DOHH2 (cell line): ENCODE results near the gene L3MBTL3.

Experiments used
- H3F3A ChIP-seq: fragments of 200-600 bp; sonication (generic), shearing (Covaris generic); 2 replicates; pipeline ENCODE4 v1.6.0; 2016; ENCODE audit warnings: antibody characterized with exemption, mild to moderate bottlenecking; ENCODE audit not compliant: control insufficient read depth, insufficient read depth
- H3K27ac ChIP-seq: fragments of 200-600 bp; sonication (generic); 2 replicates; pipeline ENCODE4 v1.5.1; 2014; ENCODE audit warnings: low read depth, mild to moderate bottlenecking, low read length, moderate library complexity
- H3K27me3 ChIP-seq: fragments of 200-600 bp; sonication (generic); 2 replicates; pipeline ENCODE4 v1.6.1; 2014; ENCODE audit warnings: mild to moderate bottlenecking, low read length, mixed read lengths; ENCODE audit not compliant: control insufficient read depth
- H3K36me3 ChIP-seq: fragments of 200-600 bp; sonication (generic); 2 replicates; pipeline ENCODE4 v1.6.1; 2014; ENCODE audit warnings: mild to moderate bottlenecking, low read length, moderate library complexity, mixed read lengths; ENCODE audit not compliant: control insufficient read depth
- H3K4me1 ChIP-seq: fragments of 200-600 bp; sonication (generic); 2 replicates; pipeline ENCODE4 v1.6.1; 2014; ENCODE audit warnings: mild to moderate bottlenecking, low read length, mixed read lengths; ENCODE audit not compliant: control insufficient read depth
- H3K4me2 ChIP-seq: fragments of 200-600 bp; sonication (generic); 2 replicates; pipeline ENCODE4 v1.6.0; 2014; ENCODE audit warnings: mild to moderate bottlenecking, low read length, moderate library complexity
- H3K4me3 ChIP-seq: fragments of 200-600 bp; sonication (generic); 2 replicates; pipeline ENCODE4 v1.5.1; 2014; ENCODE audit warnings: mild to moderate bottlenecking, low read length, mixed read lengths
- H3K79me2 ChIP-seq: fragments of 200-600 bp; sonication (generic); 2 replicates; pipeline ENCODE4 v1.6.1; 2014; ENCODE audit warnings: mild to moderate bottlenecking, low read length, mixed read lengths; ENCODE audit not compliant: control insufficient read depth
- H3K9me2 ChIP-seq: fragments of 200-600 bp; sonication (generic); replicated peaks from 2 replicates; pipeline ENCODE4 v1.6.1; 2014; ENCODE audit warnings: mild to moderate bottlenecking, low read length, mixed read lengths; ENCODE audit not compliant: control insufficient read depth
- H3K9me3 ChIP-seq: fragments of 200-600 bp; sonication (generic); 2 replicates; pipeline ENCODE4 v1.6.1; 2014; ENCODE audit warnings: antibody characterized with exemption, low read length, mixed read lengths; ENCODE audit not compliant: control insufficient read depth, insufficient read depth
- H4K20me1 ChIP-seq: fragments of 200-600 bp; sonication (generic); 2 replicates; pipeline ENCODE4 v1.6.0; 2014; ENCODE audit warnings: low read depth, mild to moderate bottlenecking, antibody characterized with exemption, low read length, moderate library complexity; ENCODE audit not compliant: control insufficient read depth, insufficient read depth
- EZH2phosphoT487 ChIP-seq: fragments of 200-600 bp; sonication (generic); IDR thresholded peaks from 2 replicates; pipeline ENCODE4 v1.6.1; 2017; ENCODE audit warnings: borderline replicate concordance, mild to moderate bottlenecking, antibody characterized with exemption, low read length, moderate library complexity, mixed read lengths
- TF ChIP-seq, protein P1 (sequence below): fragments of 200-600 bp; sonication (generic); IDR thresholded peaks from one replicate; pipeline ENCODE4 v1.5.1; 2014; ENCODE audit warnings: antibody characterized with exemption, mild to moderate bottlenecking, low read depth, low read length; ENCODE audit not compliant: poor library complexity, severe bottlenecking

The L3MBTL3 gene

DNA sequence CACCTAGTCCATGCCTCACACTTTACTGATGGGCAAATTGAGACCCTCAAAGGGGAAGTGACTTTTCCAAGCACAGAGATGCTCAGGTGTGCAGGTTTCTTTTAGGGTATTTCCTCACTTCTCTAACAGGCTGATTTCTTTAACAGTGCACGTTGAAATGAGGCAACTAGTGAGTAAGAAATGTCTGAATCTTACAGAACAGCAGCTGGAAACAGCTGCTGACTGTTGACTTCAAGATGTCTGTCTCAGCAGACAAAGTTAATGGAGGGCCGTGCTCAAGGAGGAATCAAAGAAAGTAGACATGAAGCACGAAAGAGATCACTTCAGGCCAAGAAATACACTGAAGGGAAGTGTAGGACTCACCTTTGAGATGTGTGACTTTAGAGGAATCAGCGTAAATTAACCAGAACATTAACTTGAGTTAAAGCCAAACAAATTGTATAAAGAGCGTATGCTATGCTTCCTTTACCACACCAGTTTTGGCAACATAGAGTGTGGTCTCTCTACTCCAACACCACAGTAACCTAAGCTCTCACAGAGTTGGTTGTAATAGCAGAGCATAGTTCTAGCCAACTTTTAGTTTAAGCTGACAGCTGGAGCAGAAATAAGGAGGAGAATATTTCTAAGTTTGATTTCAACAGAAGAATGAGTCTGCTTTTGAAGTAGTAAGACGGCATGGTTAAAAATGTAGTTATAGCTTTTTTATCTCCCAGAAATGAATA is 143.5 kb downstream of the L3MBTL3 start:
- Histone ChIP-seq H3K9me3 (no peaks in the 10 kb centered on the region), H3K9me2 (no peaks in the 10 kb centered on the region), H3K4me3 (no peak overlapping the region), H3K4me2 (no peak overlapping the region), H3K79me2 (no peaks in the 10 kb centered on the region), H3K36me3 (no peaks in the 10 kb centered on the region), H3K27ac (no peak overlapping the region), H3K4me1 (no peaks in the 10 kb centered on the region), H3K27me3 (no peaks in the 10 kb centered on the region), H4K20me1 (no peaks in the 10 kb centered on the region), H3F3A (no peaks in the 10 kb centered on the region)
- no peak for TF ChIP-seq EZH2phosphoT487
- TF ChIP-seq, protein P1, sequence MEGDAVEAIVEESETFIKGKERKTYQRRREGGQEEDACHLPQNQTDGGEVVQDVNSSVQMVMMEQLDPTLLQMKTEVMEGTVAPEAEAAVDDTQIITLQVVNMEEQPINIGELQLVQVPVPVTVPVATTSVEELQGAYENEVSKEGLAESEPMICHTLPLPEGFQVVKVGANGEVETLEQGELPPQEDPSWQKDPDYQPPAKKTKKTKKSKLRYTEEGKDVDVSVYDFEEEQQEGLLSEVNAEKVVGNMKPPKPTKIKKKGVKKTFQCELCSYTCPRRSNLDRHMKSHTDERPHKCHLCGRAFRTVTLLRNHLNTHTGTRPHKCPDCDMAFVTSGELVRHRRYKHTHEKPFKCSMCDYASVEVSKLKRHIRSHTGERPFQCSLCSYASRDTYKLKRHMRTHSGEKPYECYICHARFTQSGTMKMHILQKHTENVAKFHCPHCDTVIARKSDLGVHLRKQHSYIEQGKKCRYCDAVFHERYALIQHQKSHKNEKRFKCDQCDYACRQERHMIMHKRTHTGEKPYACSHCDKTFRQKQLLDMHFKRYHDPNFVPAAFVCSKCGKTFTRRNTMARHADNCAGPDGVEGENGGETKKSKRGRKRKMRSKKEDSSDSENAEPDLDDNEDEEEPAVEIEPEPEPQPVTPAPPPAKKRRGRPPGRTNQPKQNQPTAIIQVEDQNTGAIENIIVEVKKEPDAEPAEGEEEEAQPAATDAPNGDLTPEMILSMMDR = no peak

DNA sequence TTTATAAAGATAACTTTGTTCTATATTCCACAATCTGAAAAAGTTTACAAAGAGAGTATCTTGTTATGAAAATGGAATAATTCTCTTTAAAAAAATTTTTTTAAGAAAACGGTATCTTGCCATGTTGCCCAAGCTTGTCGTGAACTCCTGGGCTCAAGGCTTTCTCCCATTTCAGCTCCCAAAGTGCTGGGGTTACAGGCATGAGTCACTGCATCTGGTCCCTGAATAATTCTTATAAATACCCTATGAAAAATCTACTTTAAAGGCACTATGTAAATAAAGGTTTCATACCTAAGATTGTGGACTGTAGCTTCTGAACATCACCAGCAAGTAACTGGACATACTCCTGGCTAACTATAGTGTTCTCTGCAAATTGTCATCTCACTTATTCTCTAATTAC is 144.0 kb downstream of the L3MBTL3 start:
- Histone ChIP-seq H3K9me2 (no peaks in the 10 kb centered on the region), H3K4me2 (no peak overlapping the region), H3K36me3 (no peaks in the 10 kb centered on the region), H3K9me3 (no peaks in the 10 kb centered on the region), H4K20me1 (no peaks in the 10 kb centered on the region), H3K79me2 (no peaks in the 10 kb centered on the region), H3K4me1 (no peaks in the 10 kb centered on the region), H3K27me3 (no peaks in the 10 kb centered on the region), H3K27ac (no peak overlapping the region), H3K4me3 (no peak overlapping the region), H3F3A (no peaks in the 10 kb centered on the region)
- TF ChIP-seq, protein P1 = no peak
- no peak for TF ChIP-seq EZH2phosphoT487

DNA sequence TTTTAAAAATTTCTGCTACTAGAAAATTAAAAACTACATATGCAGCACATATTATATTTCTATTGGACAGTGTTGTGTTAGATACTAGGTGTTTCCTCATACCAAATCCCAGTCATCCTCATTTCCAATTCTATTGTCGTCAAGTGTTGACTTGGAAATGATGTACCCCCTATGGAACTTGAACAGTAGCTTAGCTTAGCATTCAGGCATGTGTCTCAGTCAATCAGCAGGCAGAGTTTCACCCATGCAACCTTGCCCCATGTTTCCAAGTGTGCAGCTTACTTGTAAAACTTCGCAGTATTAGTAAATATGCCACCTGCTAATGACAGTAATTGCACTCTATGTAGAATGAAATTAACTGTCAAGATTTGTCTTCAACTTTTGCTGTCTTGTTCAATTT is 144.9 kb downstream of the L3MBTL3 start:
- TF ChIP-seq EZH2phosphoT487 = no peak
- TF ChIP-seq, protein P1 = no peak
- no peaks in the 10 kb centered on the region for H4K20me1 ChIP-seq
- H3K9me3 ChIP-seq = no peaks in the 10 kb centered on the region

More for the DNA sequence above, 144.9 kb downstream of the L3MBTL3 start:
- H3K4me3 ChIP-seq = no peak overlapping the region
- no peaks in the 10 kb centered on the region for H3K27me3 ChIP-seq
- H3K4me2 ChIP-seq = no peak overlapping the region
- H3F3A ChIP-seq = no peaks in the 10 kb centered on the region
- H3K79me2 ChIP-seq = no peaks in the 10 kb centered on the region
- H3K9me2 ChIP-seq = no peaks in the 10 kb centered on the region
- no peaks in the 10 kb centered on the region for H3K36me3 ChIP-seq
- H3K4me1 ChIP-seq = no peaks in the 10 kb centered on the region
- H3K27ac ChIP-seq = no peak overlapping the region
